HepG2 (cell line): ENCODE data around the gene TMEM53. TPM values are rescaled to one million over a fixed set of nuclear protein-coding genes. Genes with fewer than 3 reads are reported as not detected.
A peak's percentile ranks its signal among the peaks of the same experiment; 100 is the strongest.

Source experiments
- AHDC1 ChIP-seq: sonication (generic); formaldehyde crosslinking; IDR thresholded peaks from 2 replicates; pipeline ENCODE4 v1.5.1; 2020; ENCODE audit warnings: mild to moderate bottlenecking, missing genetic modification reagents, borderline replicate concordance
- EHMT2 ChIP-seq: fragments of 200-600 bp; sonication (generic); IDR thresholded peaks from 2 replicates; pipeline ENCODE4 v1.7.0; 2017; ENCODE audit warnings: antibody characterized with exemption, low read depth, low read length, borderline replicate concordance
- FOXA1 ChIP-seq, 2 experiments: fragments of 450-650 bp in 1 of 2; sonication (generic) in 1 of 2; formaldehyde crosslinking in 1 of 2; IDR thresholded peaks; 2 replicates each; pipeline versions ENCODE4 v1.4.0 to v1.6.1; 2016 to 2020; ENCODE audit warnings: missing genetic modification reagents in 1 of 2
- JARID2 ChIP-seq: sonication (generic); formaldehyde crosslinking; IDR thresholded peaks from 2 replicates; pipeline ENCODE4 v1.8.1; 2023; ENCODE audit warnings: missing genetic modification reagents, inconsistent platforms; ENCODE audit not compliant: insufficient replicate concordance
- MNT ChIP-seq: fragments of 450-650 bp; IDR thresholded peaks from 2 replicates; pipeline ENCODE4 v1.6.1; 2016
- MYC ChIP-seq: sonication (generic); formaldehyde crosslinking; IDR thresholded peaks from 2 replicates; pipeline ENCODE4 v1.9.0; 2021; ENCODE audit warnings: missing genetic modification reagents, borderline replicate concordance
- RFXAP ChIP-seq: sonication (generic); formaldehyde crosslinking; IDR thresholded peaks from 2 replicates; pipeline ENCODE4 v1.4.0; 2020; ENCODE audit warnings: missing genetic modification reagents, borderline replicate concordance
- SIX4 ChIP-seq: sonication (generic); formaldehyde crosslinking; IDR thresholded peaks from 2 replicates; pipeline ENCODE4 v1.4.0; 2020; ENCODE audit warnings: missing genetic modification reagents
- TERF1 ChIP-seq: sonication (generic); formaldehyde crosslinking; IDR thresholded peaks from 2 replicates; pipeline ENCODE4 v1.8.0; 2022; ENCODE audit warnings: mild to moderate bottlenecking, missing genetic modification reagents, moderate library complexity
- THRA ChIP-seq: sonication (generic); formaldehyde crosslinking; IDR thresholded peaks from 2 replicates; pipeline ENCODE4 v1.4.0; 2020; ENCODE audit warnings: missing genetic modification reagents, borderline replicate concordance
- ZBTB46 ChIP-seq: sonication (generic); formaldehyde crosslinking; IDR thresholded peaks from 2 replicates; pipeline ENCODE4 v1.4.0; 2020; ENCODE audit warnings: mild to moderate bottlenecking, missing genetic modification reagents, borderline replicate concordance
- ZBTB7A ChIP-seq: sonication (generic); formaldehyde crosslinking; IDR thresholded peaks from 2 replicates; pipeline ENCODE4 v1.8.0; 2022; ENCODE audit warnings: mild to moderate bottlenecking, missing genetic modification reagents
- ZFP41 ChIP-seq: sonication (generic); formaldehyde crosslinking; IDR thresholded peaks from 2 replicates; pipeline ENCODE4 v1.4.0; 2020; ENCODE audit warnings: mild to moderate bottlenecking, missing genetic modification reagents, borderline replicate concordance
- ZNF292 ChIP-seq: sonication (generic); formaldehyde crosslinking; IDR thresholded peaks from 2 replicates; pipeline ENCODE4 v1.8.1; 2022; ENCODE audit warnings: mild to moderate bottlenecking, low read depth, missing genetic modification reagents, borderline replicate concordance
- ZNF547 ChIP-seq: sonication (generic); formaldehyde crosslinking; IDR thresholded peaks from 2 replicates; pipeline ENCODE4 v1.5.1; 2020; ENCODE audit warnings: mild to moderate bottlenecking, missing genetic modification reagents
- polyA plus RNA-seq, 8 experiments: library from polyadenylated mRNA; depleted of rRNA in 3 of 8; stranded (reverse) in 7 of 8; unstranded in 1 of 8; fragments of >200 nt; fragmentation: Illumina TruSeq in 4 of 8; extraction: Trizol in 4 of 8; gene quantifications; 2 replicates each; pipeline versions ENCODE4 v1.2.1 to v1.2.3, GENCODE V29; 2011 to 2016; ENCODE audit warnings: low read depth in 4 of 8, missing spikeins in 1 of 8, mixed read lengths in 1 of 8; ENCODE audit not compliant: insufficient read depth in 1 of 8
- total RNA-seq, 5 experiments: library from RNA; depleted of rRNA; stranded (reverse); fragments of >200 nt; fragmentation: Illumina TruSeq; extraction: Trizol; gene quantifications; 2 replicates each; pipeline ENCODE4 v1.2.3, GENCODE V29; 2016; ENCODE audit warnings: low read depth in 1 of 5

Gene TMEM53
- total and polyA plus RNA-seq, 2 of the 13 experiments (the other 11 are each of a cell fraction or from before 2014, with no cell fraction given), result 12.6 to 20.2 TPM

- no peak for TF ChIP-seq THRA (CRISPR knock-in tag)
- TF ChIP-seq MNT, result peak; percentile 36; the same call in 1 of the 2 replicates
- 0 out of 2 replicates have a peak, but pooled peaks have one; percentile 17 for TF ChIP-seq ZNF292 (CRISPR knock-in tag)
- peak; percentile 99 for TF ChIP-seq RFXAP (CRISPR knock-in tag)
- 0 out of 2 replicates have a peak, but pooled peaks have one; percentile 61 for TF ChIP-seq ZBTB7A (CRISPR knock-in tag)
- TF ChIP-seq ZFP41 (CRISPR knock-in tag), result no peak
- peak; percentile 63; the same call in 1 of the 2 replicates for TF ChIP-seq EHMT2
- peak; percentile 75; the same call in 1 of the 2 replicates for TF ChIP-seq MYC (CRISPR knock-in tag)
- TF ChIP-seq ZNF547 (CRISPR knock-in tag), result no peak
- no peak for TF ChIP-seq ZBTB46 (CRISPR knock-in tag)
- no peak for TF ChIP-seq TERF1
- no peak for TF ChIP-seq FOXA1 (IDR thresholded peaks at IDR 0.05)
- no peak for TF ChIP-seq FOXA1 (CRISPR knock-in tag; IDR thresholded peaks at IDR 0.05)
- TF ChIP-seq SIX4 (CRISPR knock-in tag), result no peak
- TF ChIP-seq JARID2 (CRISPR knock-in tag), result no peak
- 0 out of 2 replicates have a peak, but pooled peaks have one; percentile 28 for TF ChIP-seq AHDC1 (CRISPR knock-in tag)
Observed at GRCh38 chr1:44674113-44675000, at the start of gene TMEM53, which contains the start of gene ARMH1 (continued).
